Upper lobe of left lung (tissue), 6 donors: ENCODE data around the gene CCL20. TPM values are rescaled to one million over a fixed set of nuclear protein-coding genes. Genes with fewer than 3 reads are reported as not detected.
A peak's percentile ranks its signal among the peaks of the same experiment; 100 is the strongest.

ENCODE experiments used
- ATAC-seq, 2 donors: fragments of 200-7000 bp; cut with Tn5 transposase; one replicate each; pipeline ENCODE4 v1.9.1; 2022; ENCODE audit warnings: mild to moderate bottlenecking in 2 of 2, moderate library complexity in 2 of 2; ENCODE audit not compliant: low FRiP score in 2 of 2
- DNase-seq, 2 donors: peaks; one replicate each; pipeline ENCODE4 v3.0.0-alpha.2; 2019 to 2020
- H3K27ac ChIP-seq, 4 donors: fragments of 200-600 bp; sonication (generic); one replicate each; pipeline ENCODE4 v1.5.1; 2016 to 2019
- H3K27me3 ChIP-seq, 4 donors: fragments of 200-600 bp; sonication (generic); one replicate each; pipeline ENCODE4 v1.5.1; 2017 to 2019
- H3K36me3 ChIP-seq, 4 donors: fragments of 200-600 bp; sonication (generic); one replicate each; pipeline ENCODE4 v1.5.1; 2016 to 2019
- H3K4me1 ChIP-seq, 4 donors: fragments of 200-600 bp; sonication (generic); one replicate each; pipeline ENCODE4 v1.5.1; 2018 to 2019
- H3K4me3 ChIP-seq, 4 donors: fragments of 200-600 bp; sonication (generic); one replicate each; pipeline ENCODE4 v1.5.1; 2017 to 2019; ENCODE audit warnings: mild to moderate bottlenecking in 2 of 4, moderate library complexity in 1 of 4
- H3K9me3 ChIP-seq, 4 donors: fragments of 200-600 bp; sonication (generic); one replicate each; pipeline ENCODE4 v1.5.1; 2018 to 2019
- EP300 ChIP-seq, 4 donors: sonication (generic); formaldehyde crosslinking; IDR thresholded peaks; one replicate each; pipeline ENCODE4 v1.5.1; 2017; ENCODE audit warnings: antibody characterized with exemption in 4 of 4, control low read depth in 2 of 4
- POLR2A ChIP-seq, 4 donors: fragments of 450-650 bp; IDR thresholded peaks; one replicate each; pipeline ENCODE4 v1.5.1; 2016 to 2017; ENCODE audit warnings: antibody characterized with exemption in 4 of 4, mild to moderate bottlenecking in 2 of 4
- POLR2AphosphoS5 ChIP-seq, 2 donors: sonication (generic); formaldehyde crosslinking; IDR thresholded peaks; one replicate each; pipeline ENCODE4 v1.5.1; 2017; ENCODE audit warnings: antibody characterized with exemption in 2 of 2
- WGBS, 2 donors: methylation state at CpG; one replicate each; pipeline ENCODE4 v1.1.5; 2017 to 2018; 5-methylcytosine and 5-hydroxymethylcytosine counted together
- total RNA-seq, 6 donors: library from RNA; depleted of rRNA in 4 of 6; stranded (reverse); fragments of >200 nt in 4 of 6; gene quantifications; one replicate each; pipeline versions ENCODE4 v1.1.0 to v1.2.1, GENCODE V29; 2016 to 2021
- TF ChIP-seq, protein P1 (sequence below), 6 experiments: fragments of 450-650 bp in 4 of 6; fragments of 200-600 bp in 2 of 6; sonication (generic) in 2 of 6; IDR thresholded peaks; one replicate each; pipeline ENCODE4 v1.5.1; 2016 to 2019; ENCODE audit warnings: antibody characterized with exemption in 6 of 6
- donor health status: DM: no; HTN: no; CAD: no; lungs with moderate emphysema.
- donor health status: DM: no; HTN: yes; CAD: no; lungs with severe emphysema.

Gene CCL20
- total RNA-seq, 6 donors from 2014 or later: 0.66 to 8.6 (median 3.8) TPM; not detected in 1

DNA sequence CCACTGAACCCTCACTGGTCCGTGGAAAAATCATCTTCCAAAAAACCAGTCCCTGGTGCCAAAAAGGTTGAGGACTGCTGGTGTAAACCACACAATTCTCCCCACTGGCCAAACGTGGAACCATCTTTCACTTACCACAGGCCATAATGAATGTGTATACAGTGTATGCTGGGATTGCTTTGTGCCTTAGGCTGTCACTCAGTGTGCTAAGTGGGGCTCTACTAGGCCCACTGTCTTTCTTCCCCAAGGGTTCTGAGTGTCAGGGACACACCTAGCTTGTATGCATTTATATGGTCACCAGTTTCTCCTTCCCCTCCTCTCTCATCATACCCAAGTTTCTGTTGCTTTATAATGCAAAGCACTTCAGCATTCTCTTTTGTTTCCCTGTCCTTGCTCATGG lies 40.7 kb upstream of the CCL20 start:
- H3K9me3 ChIP-seq: no peaks in the 10 kb centered on the region
- WGBS, 2 donors: 49 to 54% methylated on average over 2 of the region's 2 CpGs
- TF ChIP-seq POLR2A (IDR thresholded peaks at IDR 0.05) (no peak), EP300 (IDR thresholded peaks at IDR 0.05) (no peak), POLR2AphosphoS5 (IDR thresholded peaks at IDR 0.05) (no peak)
- TF ChIP-seq, protein P1, sequence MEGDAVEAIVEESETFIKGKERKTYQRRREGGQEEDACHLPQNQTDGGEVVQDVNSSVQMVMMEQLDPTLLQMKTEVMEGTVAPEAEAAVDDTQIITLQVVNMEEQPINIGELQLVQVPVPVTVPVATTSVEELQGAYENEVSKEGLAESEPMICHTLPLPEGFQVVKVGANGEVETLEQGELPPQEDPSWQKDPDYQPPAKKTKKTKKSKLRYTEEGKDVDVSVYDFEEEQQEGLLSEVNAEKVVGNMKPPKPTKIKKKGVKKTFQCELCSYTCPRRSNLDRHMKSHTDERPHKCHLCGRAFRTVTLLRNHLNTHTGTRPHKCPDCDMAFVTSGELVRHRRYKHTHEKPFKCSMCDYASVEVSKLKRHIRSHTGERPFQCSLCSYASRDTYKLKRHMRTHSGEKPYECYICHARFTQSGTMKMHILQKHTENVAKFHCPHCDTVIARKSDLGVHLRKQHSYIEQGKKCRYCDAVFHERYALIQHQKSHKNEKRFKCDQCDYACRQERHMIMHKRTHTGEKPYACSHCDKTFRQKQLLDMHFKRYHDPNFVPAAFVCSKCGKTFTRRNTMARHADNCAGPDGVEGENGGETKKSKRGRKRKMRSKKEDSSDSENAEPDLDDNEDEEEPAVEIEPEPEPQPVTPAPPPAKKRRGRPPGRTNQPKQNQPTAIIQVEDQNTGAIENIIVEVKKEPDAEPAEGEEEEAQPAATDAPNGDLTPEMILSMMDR (IDR thresholded peaks at IDR 0.05): no peak
- no peak overlapping the region for H3K27ac ChIP-seq
- no peak for DNase-seq
- ATAC-seq: no peak
- no peak overlapping the region for H3K4me3 ChIP-seq
- H3K36me3 ChIP-seq: no peaks in the 10 kb centered on the region
- no peaks in the 10 kb centered on the region for H3K27me3 ChIP-seq
- no peaks in the 10 kb centered on the region for H3K4me1 ChIP-seq

DNA sequence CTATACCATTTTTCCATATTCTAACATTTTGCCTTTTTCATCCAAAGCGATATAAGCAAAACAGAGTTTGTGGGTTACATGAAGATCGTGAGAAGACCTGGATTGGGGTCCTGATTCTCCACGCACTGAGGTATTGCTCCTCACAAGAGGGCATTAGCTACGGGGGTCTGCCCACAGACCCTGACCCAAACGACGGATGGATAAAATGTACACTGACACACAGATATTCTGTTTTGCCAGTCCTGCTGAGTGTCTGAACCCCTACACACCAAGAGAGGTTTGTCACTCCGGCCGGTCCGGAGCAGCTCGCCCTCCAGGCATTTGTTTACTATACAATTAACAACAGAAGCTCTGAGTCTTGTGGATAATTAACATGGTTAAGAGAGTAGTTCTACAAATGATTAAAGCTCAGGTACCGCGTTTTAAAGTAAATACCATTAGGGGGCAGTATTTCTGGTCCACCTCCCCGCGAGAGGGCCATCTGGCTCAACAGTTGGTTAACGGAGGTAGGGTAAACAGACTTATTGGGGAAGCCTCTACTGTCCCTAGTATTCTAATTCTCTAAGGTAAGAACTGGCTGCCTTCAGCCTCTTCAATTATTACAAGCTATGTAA lies 39.5 kb upstream of the CCL20 start:
- no peak overlapping the region for H3K4me3 ChIP-seq
- 52 to 53% methylated on average over 15 of the region's 15 CpGs for WGBS, 2 donors

DNA sequence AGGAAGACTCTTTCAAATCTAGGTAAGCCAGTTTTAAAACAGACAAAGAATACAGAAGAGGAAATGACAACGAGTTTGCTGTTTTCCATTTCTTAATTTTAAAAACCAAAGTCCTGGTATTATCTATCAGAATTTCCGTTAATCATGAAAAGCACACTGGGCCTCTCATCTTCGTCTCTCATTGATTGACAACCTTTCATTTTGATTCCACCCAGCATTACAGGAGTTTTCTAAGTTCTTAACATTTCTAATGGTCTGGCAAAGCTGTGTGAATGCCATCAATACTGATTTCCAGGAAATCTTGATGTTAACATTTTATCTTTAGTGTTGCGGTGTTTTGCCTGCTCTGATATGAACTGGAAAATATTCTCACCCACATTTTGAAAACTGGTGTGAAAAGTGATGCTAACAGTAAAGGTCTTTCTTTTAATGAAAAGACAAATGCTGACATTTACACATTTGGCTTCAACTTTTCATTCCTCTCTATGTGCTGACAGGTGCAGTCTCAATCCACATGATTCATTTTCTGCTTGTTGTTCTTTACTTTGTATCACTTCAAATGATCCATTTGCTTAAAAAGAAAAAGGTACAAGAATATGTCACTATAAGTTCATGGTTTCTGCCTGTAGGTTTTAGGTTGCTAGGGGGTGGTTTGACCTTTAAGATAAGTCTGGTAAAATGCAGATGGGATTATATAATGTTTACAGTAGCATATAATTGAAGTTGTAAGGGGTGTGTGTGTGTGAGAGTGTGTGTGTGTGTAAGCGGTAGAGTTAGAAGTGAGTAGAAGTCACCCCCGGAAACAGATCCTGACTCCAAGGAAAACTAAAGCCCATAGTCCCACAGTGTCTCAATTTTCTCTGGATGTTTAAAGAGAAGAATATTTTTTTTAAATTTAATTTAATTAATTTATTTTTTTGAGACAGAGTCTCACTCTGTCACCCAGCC lies 38.5 kb upstream of the CCL20 start:
- TF ChIP-seq POLR2AphosphoS5 (IDR thresholded peaks at IDR 0.05): no peak
- no peak for TF ChIP-seq POLR2A (IDR thresholded peaks at IDR 0.05)
- ATAC-seq: no peak
- H3K4me3 ChIP-seq: no peak overlapping the region
- no peaks in the 10 kb centered on the region for H3K36me3 ChIP-seq
- no peak overlapping the region for H3K27ac ChIP-seq
- DNase-seq: no peak
- no peaks in the 10 kb centered on the region for H3K27me3 ChIP-seq
- WGBS, 2 donors: 78 to 86% methylated on average over 6 of the region's 6 CpGs
- H3K4me1 ChIP-seq: no peaks in the 10 kb centered on the region
- H3K9me3 ChIP-seq: no peaks in the 10 kb centered on the region

More for the DNA sequence above, 39.5 kb upstream of the CCL20 start:
- H3K4me1 ChIP-seq: no peaks in the 10 kb centered on the region
- ATAC-seq (no peak), DNase-seq (peak in 1 of 2 donors; percentile 33)
- no peaks in the 10 kb centered on the region for H3K27me3 ChIP-seq
- no peak overlapping the region for H3K27ac ChIP-seq
- no peaks in the 10 kb centered on the region for H3K9me3 ChIP-seq
- TF ChIP-seq, protein P1 (IDR thresholded peaks at IDR 0.05): peak in 4 of 6 experiments; percentile 12 to 32 (median 21)
- TF ChIP-seq EP300 (IDR thresholded peaks at IDR 0.05): no peak
- H3K36me3 ChIP-seq: no peaks in the 10 kb centered on the region

DNA sequence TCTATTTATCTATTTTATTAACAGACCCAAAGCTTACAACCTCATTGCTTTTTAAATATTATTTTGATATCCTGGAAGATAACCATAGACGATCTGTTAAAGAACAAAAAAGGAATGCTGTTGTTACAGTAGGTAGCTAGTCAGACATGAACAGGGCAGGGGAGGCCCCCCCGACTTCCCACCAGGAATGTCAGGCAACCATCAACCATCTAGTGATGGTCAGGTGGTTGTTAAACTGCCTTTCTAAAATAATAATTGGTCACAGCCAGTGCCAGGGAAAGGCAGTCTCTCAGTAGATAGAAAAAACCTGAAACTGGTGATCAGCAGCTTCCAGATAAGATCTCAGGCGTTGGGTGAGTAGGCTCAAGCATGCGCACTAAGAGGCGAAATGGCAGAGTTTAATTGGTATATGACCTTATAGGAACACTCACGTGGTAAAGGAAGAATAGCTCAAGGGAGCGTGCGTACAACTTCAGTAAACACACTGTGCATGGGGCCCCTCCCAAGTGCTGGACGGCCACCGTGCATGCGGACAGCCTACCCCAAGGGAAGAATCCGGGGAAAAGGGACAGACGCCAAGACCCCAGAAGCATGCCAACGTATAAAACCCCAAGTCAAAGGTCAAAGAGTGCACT lies 32.5 kb upstream of the CCL20 start:
- Histone ChIP-seq H3K27me3 (no peaks in the 10 kb centered on the region), H3K36me3 (no peaks in the 10 kb centered on the region), H3K27ac (no peak overlapping the region), H3K4me3 (no peak overlapping the region), H3K9me3 (no peaks in the 10 kb centered on the region), H3K4me1 (peaks cover 0 to 3% (median 0%) of the 10 kb centered on the region in 4 donors)
- no peak for DNase-seq
- ATAC-seq: no peak
- TF ChIP-seq POLR2A (IDR thresholded peaks at IDR 0.05): no peak
- TF ChIP-seq, protein P1 (IDR thresholded peaks at IDR 0.05): no peak
- TF ChIP-seq POLR2AphosphoS5 (IDR thresholded peaks at IDR 0.05): no peak
- no peak for TF ChIP-seq EP300 (IDR thresholded peaks at IDR 0.05)
- WGBS, 2 donors: 57 to 78% methylated on average over 14 of the region's 14 CpGs

DNA sequence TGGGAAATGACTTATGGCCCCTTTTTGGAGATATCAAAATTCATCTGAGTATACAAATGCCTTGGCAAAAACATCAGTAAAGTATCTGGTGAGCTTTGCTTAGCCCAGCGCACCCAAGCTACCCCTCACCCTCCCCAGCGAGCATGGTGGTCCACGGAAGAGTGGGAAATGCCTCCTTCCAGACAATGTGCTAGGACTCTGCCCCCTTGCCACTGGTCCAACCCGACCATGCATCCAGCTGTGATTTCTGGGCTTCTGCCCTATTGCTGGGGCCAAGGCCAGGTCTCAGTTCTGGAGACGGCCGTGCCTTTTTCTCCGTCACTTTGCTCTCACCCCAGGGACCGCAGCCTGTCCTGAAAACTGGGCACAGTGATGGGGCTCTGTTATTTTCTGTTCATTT lies 31.8 kb upstream of the CCL20 start:
- no peaks in the 10 kb centered on the region for H3K27me3 ChIP-seq
- no peaks in the 10 kb centered on the region for H3K9me3 ChIP-seq
- DNase-seq: no peak
- H3K36me3 ChIP-seq: no peaks in the 10 kb centered on the region
- H3K27ac ChIP-seq: no peak overlapping the region
- 79 to 81% methylated on average over 8 of the region's 8 CpGs for WGBS, 2 donors
- H3K4me1 ChIP-seq: peaks cover 0 to 3% (median 0%) of the 10 kb centered on the region in 4 donors
- no peak overlapping the region for H3K4me3 ChIP-seq
- no peak for ATAC-seq
- TF ChIP-seq EP300 (IDR thresholded peaks at IDR 0.05): no peak
- TF ChIP-seq POLR2A (IDR thresholded peaks at IDR 0.05): no peak
- TF ChIP-seq, protein P1 (IDR thresholded peaks at IDR 0.05): no peak
- TF ChIP-seq POLR2AphosphoS5 (IDR thresholded peaks at IDR 0.05): no peak
